Measurements from ENCODE around the gene NT5DC1. TPM values are rescaled to one million over a fixed set of nuclear protein-coding genes. Genes with fewer than 3 reads are reported as not detected.

NT5DC1 gene
- total RNA-seq, 4 donors from 2014 or later, result 5.0 to 34.5 (median 21.0) TPM

DNA sequence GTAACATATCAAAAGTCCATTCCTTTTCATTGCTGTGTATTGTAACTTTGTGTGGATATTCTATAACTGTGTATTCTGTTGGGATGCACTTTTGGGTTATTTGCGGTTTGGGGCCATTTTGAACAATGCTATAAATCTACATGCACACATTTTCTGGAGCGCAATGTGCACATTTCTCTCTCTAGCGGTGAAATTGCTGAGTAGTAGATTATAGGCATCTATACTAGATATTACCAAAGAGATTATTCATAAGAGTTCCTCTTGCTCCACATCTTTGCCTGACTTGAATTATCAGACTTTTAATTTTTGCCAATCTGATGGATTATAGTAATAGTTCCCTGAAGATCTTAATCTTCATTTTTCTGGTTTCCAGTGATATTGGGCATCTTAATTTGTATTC lies 21.7 kb upstream of the NT5DC1 start:
- H3K4me1 ChIP-seq, result no peaks in the 10 kb centered on the region
- no peak overlapping the region for H3K27ac ChIP-seq
- H3K9me3 ChIP-seq, result no peaks in the 10 kb centered on the region
- no peak for DNase-seq
- no peak overlapping the region for H3K4me3 ChIP-seq
- no peak for TF ChIP-seq POLR2A (IDR thresholded peaks at IDR 0.05)
- TF ChIP-seq CTCF (IDR thresholded peaks at IDR 0.05), result no peak
- no peaks in the 10 kb centered on the region for H3K36me3 ChIP-seq
- no peaks in the 10 kb centered on the region for H3K27me3 ChIP-seq

GRCh38 chr6:116083052-116083451 lies 17.6 kb upstream of the NT5DC1 start:
- Histone ChIP-seq H3K4me1 (no peaks in the 10 kb centered on the region), H3K27me3 (no peaks in the 10 kb centered on the region), H3K36me3 (no peaks in the 10 kb centered on the region), H3K9me3 (no peaks in the 10 kb centered on the region), H3K27ac (no peak overlapping the region), H3K4me3 (no peak overlapping the region)
- DNase-seq, result no peak
- no peak for TF ChIP-seq POLR2A (IDR thresholded peaks at IDR 0.05)
- no peak for TF ChIP-seq CTCF (IDR thresholded peaks at IDR 0.05)

DNA sequence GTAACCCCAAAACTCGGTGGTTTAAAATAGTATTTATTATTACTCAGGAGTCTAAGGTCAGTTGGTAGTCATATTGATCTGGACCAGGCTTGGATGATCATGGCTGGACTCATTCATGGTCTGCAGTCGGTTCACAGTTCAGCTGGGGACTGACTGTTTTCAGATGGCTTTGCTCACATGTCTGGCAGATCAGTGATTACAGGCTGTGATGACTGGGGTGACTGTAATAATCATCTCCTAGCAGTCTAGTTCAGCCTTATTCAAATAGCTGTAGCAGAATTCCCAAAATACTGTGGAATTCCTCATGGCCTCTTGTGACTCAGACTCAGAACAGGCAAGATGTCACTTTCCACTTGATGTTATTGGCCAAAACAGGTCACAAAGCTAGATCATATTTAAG lies 16.4 kb upstream of the NT5DC1 start:
- H3K36me3 ChIP-seq, result no peaks in the 10 kb centered on the region
- no peaks in the 10 kb centered on the region for H3K9me3 ChIP-seq
- H3K27me3 ChIP-seq, result no peaks in the 10 kb centered on the region
- H3K4me1 ChIP-seq, result no peaks in the 10 kb centered on the region
- no peak for DNase-seq
- no peak overlapping the region for H3K27ac ChIP-seq
- H3K4me3 ChIP-seq, result no peak overlapping the region
- no peak for TF ChIP-seq CTCF (IDR thresholded peaks at IDR 0.05)

DNA sequence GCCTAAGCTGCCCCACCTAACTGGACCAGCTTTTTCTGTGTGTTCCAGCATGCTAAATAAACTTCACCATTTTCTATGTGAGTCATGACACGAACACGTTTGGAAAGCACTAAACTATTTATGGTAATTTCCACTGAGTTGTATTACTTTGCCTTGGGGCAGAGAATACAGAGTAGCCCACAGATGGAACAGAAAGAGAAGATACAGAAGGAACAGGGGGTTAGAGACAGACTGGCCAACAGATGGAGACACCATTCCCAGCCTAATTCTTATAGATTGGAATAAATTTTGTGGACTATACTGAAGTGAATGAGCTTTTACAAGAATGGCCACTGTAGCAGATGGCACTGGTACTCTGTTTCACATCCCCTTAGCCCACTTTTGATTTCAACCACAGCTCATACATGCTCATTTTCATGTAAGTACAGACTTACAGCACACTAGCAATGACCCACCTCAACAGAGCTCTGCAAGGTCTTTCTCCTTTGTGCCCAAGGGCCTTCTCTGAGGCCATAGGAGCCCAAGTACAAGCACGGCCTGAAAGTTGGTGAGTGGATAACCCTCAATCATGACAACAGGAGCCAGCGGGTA lies 13.1 kb upstream of the NT5DC1 start:
- H3K4me3 ChIP-seq, result no peak overlapping the region
- no peak for DNase-seq
- no peaks in the 10 kb centered on the region for H3K4me1 ChIP-seq
- no peaks in the 10 kb centered on the region for H3K27me3 ChIP-seq
- no peaks in the 10 kb centered on the region for H3K9me3 ChIP-seq
- TF ChIP-seq POLR2A (IDR thresholded peaks at IDR 0.05) (no peak), CTCF (IDR thresholded peaks at IDR 0.05) (no peak)
- H3K36me3 ChIP-seq, result no peaks in the 10 kb centered on the region
- no peak overlapping the region for H3K27ac ChIP-seq

GRCh38 chr6:116088946-116089345 lies 11.7 kb upstream of the NT5DC1 start:
- Histone ChIP-seq H3K9me3 (no peaks in the 10 kb centered on the region), H3K27me3 (no peaks in the 10 kb centered on the region), H3K4me1 (no peaks in the 10 kb centered on the region), H3K36me3 (no peaks in the 10 kb centered on the region), H3K27ac (no peak overlapping the region), H3K4me3 (no peak overlapping the region)
- DNase-seq, result no peak
- TF ChIP-seq POLR2A (IDR thresholded peaks at IDR 0.05), result no peak
- no peak for TF ChIP-seq CTCF (IDR thresholded peaks at IDR 0.05)

GRCh38 chr6:116090251-116090650 lies 10.4 kb upstream of the NT5DC1 start:
- no peaks in the 10 kb centered on the region for H3K9me3 ChIP-seq
- DNase-seq, result no peak
- no peaks in the 10 kb centered on the region for H3K4me1 ChIP-seq
- no peak overlapping the region for H3K4me3 ChIP-seq
- TF ChIP-seq POLR2A (IDR thresholded peaks at IDR 0.05) (no peak), CTCF (IDR thresholded peaks at IDR 0.05) (no peak)
- no peak overlapping the region for H3K27ac ChIP-seq
- no peaks in the 10 kb centered on the region for H3K27me3 ChIP-seq
- no peaks in the 10 kb centered on the region for H3K36me3 ChIP-seq

All from Peyer's patch (tissue), 4 donors.